ENCODE results near the gene ELOB. TPM values are rescaled to one million over a fixed set of nuclear protein-coding genes. Genes with fewer than 3 reads are reported as not detected.

ELOB gene
- total RNA-seq, 2 experiments from 2014 or later: 267 to 291 TPM

DNA sequence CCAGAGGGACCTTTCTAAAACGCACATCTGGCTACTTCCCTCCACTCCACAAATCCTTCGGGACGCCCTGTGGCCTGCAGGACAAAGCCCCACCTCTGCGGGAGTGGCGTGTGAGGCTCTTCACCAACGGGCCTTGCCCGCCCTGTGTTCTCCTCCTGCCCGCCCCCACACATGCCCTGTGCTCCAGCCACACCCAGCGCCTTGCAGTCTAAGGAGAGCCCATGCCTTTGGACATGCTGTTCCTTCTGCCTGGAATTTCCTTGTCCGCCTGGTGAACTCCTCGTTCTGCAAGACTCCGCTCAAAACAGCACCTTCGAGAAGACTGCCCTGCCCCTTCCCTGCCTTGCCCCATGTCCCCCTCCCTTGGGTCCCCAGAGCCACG, 7.4 kb downstream of the ELOB start:
- no peak for DNase-seq
- H3K4me3 Mint-ChIP-seq: no peak overlapping the region
- H3K4me1 Mint-ChIP-seq: peaks cover 10% of the 10 kb centered on the region
- H3K36me3 Mint-ChIP-seq: peaks cover 38% of the 10 kb centered on the region
- H3K27me3 Mint-ChIP-seq: no peaks in the 10 kb centered on the region
- peak overlapping the region; percentile 16 for H3K27ac Mint-ChIP-seq
- no peaks in the 10 kb centered on the region for H3K9me3 Mint-ChIP-seq

DNA sequence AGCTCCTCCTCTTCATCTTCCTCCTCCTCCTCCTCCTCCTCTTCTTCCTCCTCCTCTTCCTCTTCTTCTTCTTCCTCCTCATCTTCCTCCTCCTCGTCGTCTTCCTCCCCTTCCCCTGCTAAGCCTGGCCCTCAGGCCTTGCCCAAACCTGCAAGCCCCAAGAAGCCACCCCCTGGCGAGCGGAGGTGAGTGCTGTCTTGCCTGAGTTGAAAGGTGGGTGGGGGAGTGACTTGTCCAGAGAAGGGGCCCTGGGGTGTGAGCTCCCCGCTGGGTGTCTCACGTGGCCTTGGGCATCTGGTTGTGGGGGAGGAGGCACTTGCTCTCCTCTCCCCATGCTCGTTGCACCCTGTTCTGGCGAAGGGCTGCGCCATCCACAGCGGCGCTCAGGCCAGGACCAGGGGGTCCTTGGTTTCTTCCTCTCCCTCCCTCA, 8.0 kb downstream of the ELOB start:
- Mint-ChIP-seq H3K36me3 (peaks cover 39% of the 10 kb centered on the region), H3K4me3 (no peak overlapping the region), H3K4me1 (peaks cover 8% of the 10 kb centered on the region), H3K27me3 (no peaks in the 10 kb centered on the region), H3K27ac (no peak overlapping the region), H3K9me3 (no peaks in the 10 kb centered on the region)
- no peak for DNase-seq

DNA sequence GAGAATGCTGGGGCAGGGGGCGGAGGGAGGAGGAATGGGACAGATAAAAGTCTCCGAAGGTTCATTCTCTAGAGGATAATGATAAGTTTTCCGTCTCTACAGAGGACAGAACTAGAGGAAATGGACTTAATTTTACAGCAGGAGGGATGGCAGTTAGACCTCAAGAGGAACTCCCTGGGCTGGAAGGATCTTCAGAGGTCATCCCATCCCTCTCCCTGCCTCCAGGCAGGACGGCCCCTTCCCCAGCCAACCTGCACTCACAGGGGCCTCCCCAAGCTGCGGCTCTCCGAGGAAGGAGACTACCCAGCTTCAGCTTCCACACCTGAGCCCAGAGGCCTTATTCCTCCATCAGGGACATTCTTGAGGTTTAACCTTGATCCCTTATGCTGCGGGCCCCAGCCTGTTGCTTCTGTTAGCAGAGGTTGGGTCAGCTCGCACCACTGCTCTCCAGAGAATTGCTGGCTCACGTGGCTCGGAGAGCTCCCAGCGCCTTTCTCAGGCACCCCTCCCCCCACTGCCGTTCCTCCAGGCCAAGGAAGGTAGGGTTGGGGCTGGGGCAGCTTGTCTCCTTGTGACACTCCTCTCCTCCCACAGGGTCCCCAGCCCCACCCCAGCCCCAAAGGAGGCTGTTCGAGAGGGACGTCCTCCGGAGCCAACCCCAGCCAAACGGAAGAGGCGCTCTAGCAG, 8.5 kb downstream of the ELOB start:
- no peak overlapping the region for H3K4me3 Mint-ChIP-seq
- peaks cover 8% of the 10 kb centered on the region for H3K4me1 Mint-ChIP-seq
- H3K9me3 Mint-ChIP-seq: no peaks in the 10 kb centered on the region
- no peaks in the 10 kb centered on the region for H3K27me3 Mint-ChIP-seq
- H3K27ac Mint-ChIP-seq: no peak overlapping the region
- no peak for DNase-seq
- peaks cover 44% of the 10 kb centered on the region for H3K36me3 Mint-ChIP-seq

DNA sequence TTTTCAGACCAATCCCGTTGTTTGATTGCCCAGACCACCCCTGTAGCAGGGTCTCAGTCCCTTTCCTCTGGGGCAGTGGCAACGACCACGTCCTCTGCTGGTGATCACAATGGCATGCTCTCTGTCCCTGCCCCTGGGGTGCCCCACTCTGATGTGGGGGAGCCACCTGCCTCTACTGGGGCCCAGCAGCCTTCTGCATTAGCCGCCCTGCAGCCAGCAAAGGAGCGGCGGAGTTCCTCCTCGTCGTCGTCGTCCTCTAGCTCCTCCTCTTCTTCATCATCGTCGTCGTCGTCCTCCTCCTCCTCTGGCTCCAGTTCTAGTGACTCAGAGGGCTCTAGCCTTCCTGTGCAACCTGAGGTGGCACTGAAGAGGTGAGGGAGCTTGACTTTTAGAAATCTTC, 9.2 kb downstream of the ELOB start:
- Mint-ChIP-seq H3K4me1 (peaks cover 8% of the 10 kb centered on the region), H3K9me3 (no peaks in the 10 kb centered on the region), H3K27me3 (no peaks in the 10 kb centered on the region), H3K27ac (no peak overlapping the region), H3K36me3 (peaks cover 50% of the 10 kb centered on the region), H3K4me3 (no peak overlapping the region)
- no peak for DNase-seq

DNA sequence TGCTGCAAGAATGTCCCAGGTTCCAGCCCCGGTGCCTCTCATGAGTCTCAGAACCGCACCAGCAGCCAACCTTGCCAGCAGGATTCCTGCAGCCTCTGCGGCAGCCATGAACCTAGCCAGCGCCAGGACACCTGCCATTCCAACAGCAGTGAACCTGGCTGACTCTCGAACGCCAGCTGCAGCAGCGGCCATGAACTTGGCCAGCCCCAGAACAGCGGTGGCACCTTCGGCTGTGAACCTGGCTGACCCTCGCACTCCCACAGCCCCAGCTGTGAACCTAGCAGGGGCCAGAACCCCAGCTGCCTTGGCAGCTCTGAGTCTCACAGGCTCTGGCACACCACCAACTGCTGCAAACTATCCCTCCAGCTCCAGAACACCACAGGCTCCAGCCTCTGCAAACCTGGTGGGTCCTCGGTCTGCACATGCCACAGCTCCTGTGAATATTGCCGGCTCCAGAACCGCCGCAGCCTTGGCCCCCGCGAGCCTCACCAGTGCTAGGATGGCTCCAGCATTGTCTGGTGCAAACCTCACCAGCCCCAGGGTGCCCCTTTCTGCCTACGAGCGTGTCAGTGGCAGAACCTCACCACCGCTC, 9.8 kb downstream of the ELOB start:
- H3K4me1 Mint-ChIP-seq: peaks cover 7% of the 10 kb centered on the region
- H3K27me3 Mint-ChIP-seq: no peaks in the 10 kb centered on the region
- peaks cover 53% of the 10 kb centered on the region for H3K36me3 Mint-ChIP-seq
- no peak overlapping the region for H3K4me3 Mint-ChIP-seq
- DNase-seq: no peak
- H3K27ac Mint-ChIP-seq: no peak overlapping the region
- no peaks in the 10 kb centered on the region for H3K9me3 Mint-ChIP-seq

DNA sequence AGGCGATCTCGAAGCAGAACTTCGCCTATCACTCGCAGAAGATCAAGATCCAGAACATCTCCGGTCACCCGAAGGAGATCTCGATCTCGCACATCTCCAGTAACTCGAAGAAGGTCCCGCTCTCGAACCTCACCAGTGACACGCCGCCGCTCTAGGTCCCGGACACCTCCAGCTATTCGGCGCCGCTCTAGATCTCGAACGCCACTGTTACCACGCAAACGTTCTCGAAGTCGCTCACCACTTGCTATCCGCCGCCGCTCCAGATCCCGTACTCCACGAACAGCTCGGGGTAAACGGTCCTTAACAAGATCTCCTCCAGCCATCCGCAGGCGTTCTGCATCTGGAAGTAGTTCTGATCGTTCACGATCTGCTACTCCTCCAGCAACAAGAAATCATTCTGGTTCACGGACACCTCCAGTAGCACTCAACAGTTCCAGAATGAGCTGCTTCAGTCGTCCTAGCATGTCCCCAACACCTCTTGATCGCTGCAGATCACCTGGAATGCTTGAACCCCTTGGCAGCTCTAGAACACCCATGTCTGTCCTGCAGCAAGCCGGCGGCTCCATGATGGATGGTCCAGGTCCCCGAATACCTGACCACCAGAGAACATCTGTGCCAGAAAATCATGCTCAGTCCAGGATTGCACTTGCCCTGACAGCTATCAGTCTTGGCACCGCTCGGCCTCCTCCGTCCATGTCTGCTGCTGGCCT, 10.5 kb downstream of the ELOB start:
- DNase-seq: no peak
- no peak overlapping the region for H3K4me3 Mint-ChIP-seq
- H3K36me3 Mint-ChIP-seq: peaks cover 57% of the 10 kb centered on the region
- peak overlapping the region; percentile 26 for H3K27ac Mint-ChIP-seq
- peaks cover 5% of the 10 kb centered on the region for H3K4me1 Mint-ChIP-seq
- no peaks in the 10 kb centered on the region for H3K27me3 Mint-ChIP-seq
- H3K9me3 Mint-ChIP-seq: no peaks in the 10 kb centered on the region

DNA sequence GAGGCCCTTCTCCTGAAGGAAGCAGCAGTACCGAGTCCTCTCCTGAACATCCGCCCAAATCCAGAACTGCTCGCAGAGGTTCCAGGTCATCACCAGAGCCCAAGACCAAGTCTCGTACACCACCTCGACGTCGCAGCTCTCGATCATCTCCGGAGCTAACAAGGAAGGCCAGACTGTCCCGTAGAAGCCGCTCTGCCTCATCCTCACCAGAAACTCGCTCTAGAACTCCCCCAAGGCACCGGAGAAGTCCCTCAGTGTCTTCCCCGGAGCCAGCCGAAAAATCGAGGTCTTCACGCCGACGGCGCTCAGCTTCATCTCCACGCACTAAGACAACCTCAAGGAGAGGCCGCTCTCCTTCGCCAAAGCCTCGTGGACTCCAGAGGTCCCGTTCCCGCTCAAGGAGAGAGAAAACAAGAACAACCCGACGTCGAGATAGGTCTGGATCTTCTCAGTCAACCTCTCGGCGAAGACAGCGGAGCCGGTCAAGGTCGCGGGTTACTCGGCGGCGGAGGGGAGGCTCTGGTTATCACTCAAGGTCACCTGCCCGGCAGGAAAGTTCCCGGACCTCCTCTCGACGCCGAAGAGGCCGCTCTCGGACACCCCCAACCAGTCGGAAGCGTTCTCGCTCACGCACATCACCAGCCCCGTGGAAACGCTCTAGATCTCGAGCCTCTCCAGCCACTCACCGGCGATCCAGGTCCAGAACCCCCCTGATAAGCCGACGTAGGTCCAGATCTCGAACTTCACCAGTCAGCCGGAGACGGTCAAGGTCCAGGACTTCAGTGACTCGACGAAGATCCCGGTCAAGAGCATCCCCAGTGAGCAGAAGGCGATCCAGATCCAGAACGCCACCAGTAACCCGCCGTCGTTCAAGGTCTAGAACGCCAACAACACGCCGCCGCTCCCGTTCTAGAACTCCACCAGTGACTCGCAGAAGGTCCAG, 11.3 kb downstream of the ELOB start:
- DNase-seq: no peak
- peaks cover 66% of the 10 kb centered on the region for H3K36me3 Mint-ChIP-seq
- peak overlapping the region; percentile 54 for H3K27ac Mint-ChIP-seq
- H3K4me3 Mint-ChIP-seq: no peak overlapping the region
- H3K4me1 Mint-ChIP-seq: peaks cover 5% of the 10 kb centered on the region
- H3K27me3 Mint-ChIP-seq: no peaks in the 10 kb centered on the region
- no peaks in the 10 kb centered on the region for H3K9me3 Mint-ChIP-seq

DNA sequence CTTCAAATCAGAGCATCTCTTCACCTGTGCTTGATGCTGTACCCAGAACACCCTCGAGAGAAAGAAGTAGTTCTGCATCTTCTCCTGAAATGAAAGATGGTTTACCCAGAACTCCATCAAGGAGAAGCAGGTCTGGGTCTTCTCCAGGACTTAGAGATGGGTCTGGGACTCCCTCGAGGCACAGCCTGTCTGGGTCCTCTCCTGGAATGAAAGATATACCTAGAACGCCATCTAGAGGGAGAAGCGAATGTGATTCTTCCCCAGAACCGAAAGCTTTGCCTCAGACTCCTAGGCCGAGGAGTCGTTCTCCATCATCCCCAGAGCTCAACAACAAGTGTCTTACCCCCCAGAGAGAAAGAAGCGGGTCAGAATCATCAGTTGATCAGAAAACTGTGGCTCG, 12.4 kb downstream of the ELOB start:
- peak overlapping the region; percentile 32 for H3K27ac Mint-ChIP-seq
- no peak overlapping the region for H3K4me3 Mint-ChIP-seq
- peaks cover 71% of the 10 kb centered on the region for H3K36me3 Mint-ChIP-seq
- H3K9me3 Mint-ChIP-seq: no peaks in the 10 kb centered on the region
- H3K27me3 Mint-ChIP-seq: no peaks in the 10 kb centered on the region
- no peak for DNase-seq
- peaks cover 11% of the 10 kb centered on the region for H3K4me1 Mint-ChIP-seq

DNA sequence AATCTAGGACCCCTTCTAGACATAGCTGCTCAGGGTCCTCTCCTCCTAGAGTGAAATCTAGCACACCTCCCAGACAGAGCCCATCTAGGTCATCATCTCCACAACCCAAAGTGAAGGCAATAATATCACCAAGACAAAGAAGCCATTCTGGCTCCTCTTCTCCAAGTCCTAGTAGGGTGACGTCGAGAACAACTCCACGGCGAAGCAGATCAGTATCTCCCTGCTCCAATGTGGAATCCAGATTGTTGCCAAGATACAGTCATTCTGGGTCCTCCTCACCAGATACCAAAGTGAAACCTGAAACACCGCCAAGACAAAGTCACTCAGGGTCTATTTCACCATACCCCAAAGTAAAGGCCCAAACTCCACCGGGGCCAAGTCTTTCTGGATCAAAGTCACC, 13.9 kb downstream of the ELOB start:
- no peaks in the 10 kb centered on the region for H3K27me3 Mint-ChIP-seq
- peak overlapping the region; percentile 19 for H3K27ac Mint-ChIP-seq
- H3K36me3 Mint-ChIP-seq: peaks cover 79% of the 10 kb centered on the region
- H3K4me1 Mint-ChIP-seq: peaks cover 21% of the 10 kb centered on the region
- no peaks in the 10 kb centered on the region for H3K9me3 Mint-ChIP-seq
- DNase-seq: no peak
- H3K4me3 Mint-ChIP-seq: no peak overlapping the region

DNA sequence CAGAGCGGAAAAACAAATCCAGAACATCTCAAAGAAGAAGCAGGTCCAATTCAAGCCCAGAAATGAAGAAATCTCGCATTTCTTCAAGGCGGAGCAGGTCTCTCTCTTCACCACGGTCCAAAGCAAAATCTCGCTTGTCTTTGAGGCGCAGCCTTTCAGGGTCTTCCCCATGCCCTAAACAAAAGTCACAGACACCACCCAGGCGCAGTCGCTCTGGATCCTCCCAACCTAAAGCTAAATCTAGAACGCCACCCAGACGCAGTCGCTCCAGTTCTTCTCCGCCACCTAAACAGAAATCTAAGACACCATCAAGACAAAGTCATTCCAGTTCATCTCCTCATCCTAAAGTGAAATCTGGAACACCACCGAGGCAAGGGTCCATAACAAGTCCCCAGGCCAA, 14.4 kb downstream of the ELOB start:
- Mint-ChIP-seq H3K27me3 (no peaks in the 10 kb centered on the region), H3K4me3 (no peak overlapping the region), H3K9me3 (no peaks in the 10 kb centered on the region), H3K36me3 (peaks cover 79% of the 10 kb centered on the region), H3K4me1 (peaks cover 19% of the 10 kb centered on the region), H3K27ac (peak overlapping the region; percentile 49)
- DNase-seq: no peak

DNA sequence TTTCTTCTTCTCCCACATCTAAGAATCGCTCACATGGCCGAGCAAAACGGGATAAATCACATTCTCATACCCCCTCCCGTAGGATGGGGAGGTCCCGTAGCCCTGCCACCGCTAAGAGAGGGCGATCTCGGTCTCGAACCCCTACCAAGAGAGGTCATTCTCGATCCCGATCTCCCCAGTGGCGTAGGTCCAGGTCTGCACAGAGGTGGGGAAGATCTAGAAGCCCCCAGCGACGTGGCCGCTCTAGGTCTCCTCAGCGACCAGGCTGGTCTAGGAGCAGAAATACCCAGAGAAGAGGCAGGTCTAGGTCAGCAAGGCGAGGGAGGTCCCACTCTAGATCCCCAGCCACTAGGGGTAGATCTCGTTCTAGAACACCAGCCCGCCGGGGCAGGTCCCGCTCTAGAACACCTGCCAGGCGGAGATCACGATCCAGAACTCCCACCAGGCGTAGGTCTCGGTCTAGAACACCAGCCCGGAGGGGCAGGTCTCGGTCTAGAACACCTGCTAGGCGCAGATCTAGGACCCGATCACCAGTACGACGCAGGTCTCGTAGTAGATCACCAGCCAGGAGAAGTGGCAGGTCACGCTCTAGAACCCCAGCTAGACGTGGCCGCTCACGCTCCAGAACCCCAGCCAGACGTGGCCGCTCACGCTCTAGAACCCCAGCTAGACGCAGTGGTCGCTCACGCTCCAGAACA, 15.0 kb downstream of the ELOB start:
- no peak for DNase-seq
- H3K36me3 Mint-ChIP-seq: peaks cover 82% of the 10 kb centered on the region
- H3K9me3 Mint-ChIP-seq: no peaks in the 10 kb centered on the region
- H3K27me3 Mint-ChIP-seq: no peaks in the 10 kb centered on the region
- peak overlapping the region; percentile 49 for H3K27ac Mint-ChIP-seq
- H3K4me1 Mint-ChIP-seq: peaks cover 23% of the 10 kb centered on the region
- no peak overlapping the region for H3K4me3 Mint-ChIP-seq

DNA sequence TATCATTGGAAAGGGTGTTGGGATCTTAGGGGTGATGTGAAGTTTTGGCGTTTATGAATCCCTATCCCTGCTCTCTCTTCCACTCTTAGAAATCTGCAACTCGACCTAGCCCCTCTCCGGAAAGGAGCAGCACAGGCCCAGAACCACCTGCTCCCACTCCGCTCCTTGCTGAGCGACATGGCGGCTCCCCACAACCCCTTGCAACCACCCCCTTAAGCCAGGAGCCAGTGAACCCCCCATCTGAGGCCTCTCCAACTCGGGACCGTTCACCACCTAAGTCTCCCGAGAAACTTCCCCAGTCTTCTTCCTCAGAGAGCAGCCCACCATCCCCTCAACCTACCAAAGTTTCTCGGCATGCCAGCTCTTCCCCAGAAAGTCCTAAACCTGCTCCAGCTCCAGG, 15.6 kb downstream of the ELOB start:
- no peaks in the 10 kb centered on the region for H3K9me3 Mint-ChIP-seq
- peak overlapping the region; percentile 17 for H3K27ac Mint-ChIP-seq
- H3K36me3 Mint-ChIP-seq: peaks cover 85% of the 10 kb centered on the region
- no peaks in the 10 kb centered on the region for H3K27me3 Mint-ChIP-seq
- no peak for DNase-seq
- H3K4me1 Mint-ChIP-seq: peaks cover 29% of the 10 kb centered on the region
- H3K4me3 Mint-ChIP-seq: no peak overlapping the region

DNA sequence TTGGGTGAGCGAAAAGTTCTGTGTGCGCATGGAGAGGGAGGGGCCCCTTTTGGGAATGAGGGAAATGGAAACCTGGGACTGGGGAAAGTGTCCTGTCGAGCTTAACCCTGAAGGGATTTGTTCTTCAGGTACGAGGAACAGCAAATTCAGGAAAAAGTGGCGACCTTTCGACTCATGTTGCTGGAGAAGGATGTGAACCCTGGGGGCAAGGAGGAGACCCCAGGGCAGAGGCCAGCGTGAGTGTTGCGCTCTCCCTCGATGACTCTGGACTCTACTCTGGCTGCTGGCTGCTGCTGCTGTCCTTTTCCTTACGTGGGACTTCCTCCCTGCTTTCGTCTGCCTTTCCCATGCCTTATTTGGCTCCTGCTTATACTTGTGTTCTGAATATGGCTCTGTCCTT, 19.7 kb downstream of the ELOB start:
- H3K9me3 Mint-ChIP-seq: no peaks in the 10 kb centered on the region
- H3K27me3 Mint-ChIP-seq: no peaks in the 10 kb centered on the region
- H3K4me1 Mint-ChIP-seq: peaks cover 52% of the 10 kb centered on the region
- DNase-seq: no peak
- H3K4me3 Mint-ChIP-seq: no peak overlapping the region
- H3K27ac Mint-ChIP-seq: peak overlapping the region; percentile 54
- H3K36me3 Mint-ChIP-seq: peaks cover 83% of the 10 kb centered on the region

DNA sequence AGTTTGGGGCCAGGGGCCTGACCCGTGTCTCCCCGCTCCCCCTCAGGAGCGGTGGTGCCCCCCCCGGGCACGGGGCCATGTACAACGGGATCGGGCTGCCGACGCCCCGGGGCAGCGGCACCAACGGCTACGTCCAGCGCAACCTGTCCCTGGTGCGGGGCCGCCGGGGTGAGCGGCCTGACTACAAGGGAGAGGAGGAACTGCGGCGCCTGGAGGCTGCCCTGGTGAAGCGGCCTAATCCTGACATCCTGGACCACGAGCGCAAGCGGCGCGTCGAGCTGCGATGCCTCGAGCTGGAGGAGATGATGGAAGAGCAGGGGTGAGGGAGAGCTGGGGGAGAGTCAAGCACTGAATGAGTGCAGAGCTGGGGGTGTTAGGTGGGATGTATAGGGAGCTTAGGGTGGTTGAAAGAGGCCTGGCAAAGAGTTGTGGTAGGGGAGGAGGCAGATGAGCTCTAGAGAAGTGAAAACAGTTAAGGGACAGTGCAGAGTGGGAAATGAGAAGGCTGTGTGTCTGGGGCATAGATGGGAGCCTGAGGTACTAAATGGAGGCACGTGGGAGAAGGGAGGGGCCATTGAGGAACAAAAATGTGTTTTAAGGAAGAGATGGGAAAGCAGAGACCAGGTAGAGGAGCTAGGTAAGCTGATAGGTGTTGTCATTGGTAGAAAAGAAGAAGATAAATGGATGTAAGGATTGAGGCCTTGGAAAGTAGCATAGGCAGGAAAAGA, 20.6 kb downstream of the ELOB start:
- H3K27ac Mint-ChIP-seq: peak overlapping the region; percentile 54
- peak overlapping the region; percentile 29 for H3K4me3 Mint-ChIP-seq
- H3K36me3 Mint-ChIP-seq: peaks cover 80% of the 10 kb centered on the region
- no peaks in the 10 kb centered on the region for H3K9me3 Mint-ChIP-seq
- no peak for DNase-seq
- H3K27me3 Mint-ChIP-seq: no peaks in the 10 kb centered on the region
- peaks cover 53% of the 10 kb centered on the region for H3K4me1 Mint-ChIP-seq

Data from activated naive CD8-positive, alpha-beta T cell treated with anti-CD3 and anti-CD28 coated beads for 36 hours (primary cell).